Natural killer cell treated with Interleukin-12 subunit alpha and Interleukin-12 subunit beta and Interleukin-15 and Interleukin-18, amount 100 ng/mL, for 72 hours (primary cell): ENCODE results near the gene NOX5. TPM values are rescaled to one million over a fixed set of nuclear protein-coding genes. Genes with fewer than 3 reads are reported as not detected.
A peak's percentile ranks its signal among the peaks of the same experiment; 100 is the strongest.

ENCODE experiments used
- ATAC-seq, 2 donors: fragments of 150-1000 bp; cut with Tn5 transposase in 1 of 2; sonication (Bioruptor Pico), chemical (Tn5 transposase) in 1 of 2; 2 replicates each; pipeline ENCODE4 v1.10.0; 2021
- DNase-seq: peaks from one replicate; pipeline ENCODE4 v3.0.0; 2022; ENCODE audit warnings: low spot score
- H3K27ac Mint-ChIP-seq, 2 donors: 1 replicate in 1 of 2; 2 replicates in 1 of 2; pipeline ENCODE4 v1.8.0; 2022; ENCODE audit warnings: mixed read lengths in 2 of 2, mild to moderate bottlenecking in 1 of 2, moderate library complexity in 1 of 2
- H3K27me3 Mint-ChIP-seq, 2 donors: 1 replicate in 1 of 2; 2 replicates in 1 of 2; pipeline ENCODE4 v1.8.0; 2022; ENCODE audit warnings: mixed read lengths in 2 of 2
- H3K36me3 Mint-ChIP-seq: one replicate; pipeline ENCODE4 v1.8.0; 2022; ENCODE audit warnings: mixed read lengths
- H3K4me1 Mint-ChIP-seq, 2 donors: 1 replicate in 1 of 2; 2 replicates in 1 of 2; pipeline ENCODE4 v1.8.0; 2022; ENCODE audit warnings: low read depth in 2 of 2, mixed read lengths in 2 of 2, mild to moderate bottlenecking in 1 of 2
- H3K4me3 Mint-ChIP-seq: one replicate; pipeline ENCODE4 v1.8.0; 2022; ENCODE audit warnings: mixed read lengths
- H3K9me3 Mint-ChIP-seq: 2 replicates; pipeline ENCODE4 v1.8.0; 2022; ENCODE audit warnings: mixed read lengths
- total RNA-seq, 2 donors: library from RNA; stranded (reverse); gene quantifications; one replicate each; pipeline ENCODE4 v1.2.3, GENCODE V29; 2022

The NOX5 gene
- total RNA-seq, 2 donors from 2014 or later: not detected

GRCh38 chr15:69105451-69105985, 91.0 kb downstream of the NOX5 start:
- no peaks in the 10 kb centered on the region for H3K36me3 Mint-ChIP-seq
- no peak for ATAC-seq
- DNase-seq: no peak
- no peak overlapping the region for H3K4me3 Mint-ChIP-seq
- H3K27ac Mint-ChIP-seq: no peak overlapping the region
- H3K9me3 Mint-ChIP-seq: no peaks in the 10 kb centered on the region
- peaks cover 18 to 20% of the 10 kb centered on the region in 2 donors for H3K4me1 Mint-ChIP-seq
- peaks cover 4 to 10% of the 10 kb centered on the region in 2 donors for H3K27me3 Mint-ChIP-seq

GRCh38 chr15:69107025-69107620, 92.6 kb downstream of the NOX5 start:
- H3K36me3 Mint-ChIP-seq: no peaks in the 10 kb centered on the region
- H3K4me1 Mint-ChIP-seq: peaks cover 18 to 20% of the 10 kb centered on the region in 2 donors
- H3K27ac Mint-ChIP-seq: no peak overlapping the region
- H3K27me3 Mint-ChIP-seq: peaks cover 0 to 10% of the 10 kb centered on the region in 2 donors
- no peaks in the 10 kb centered on the region for H3K9me3 Mint-ChIP-seq
- no peak overlapping the region for H3K4me3 Mint-ChIP-seq
- ATAC-seq (peak in 1 of 2 donors; percentile 58), DNase-seq (no peak)

Other genes with a start within 250 kb of the NOX5 start
- 100 to 1,000 TPM; 208 to 278 TPM for gene ANP32A, start 193.8 kb upstream of the NOX5 start, total RNA-seq
- gene SPESP1, start 84.2 kb upstream of the NOX5 start, total RNA-seq: under 1 TPM in 1 of 2 donors, not detected in 1; 0.50 TPM
- 1 to 10 TPM; 3.6 to 4.6 TPM for gene GLCE, start 145.9 kb downstream of the NOX5 start, total RNA-seq